GM23338 (cell line): ENCODE data around the gene DNLZ. TPM values are rescaled to one million over a fixed set of nuclear protein-coding genes. Genes with fewer than 3 reads are reported as not detected.

Experiments used
- ATAC-seq: fragments of 200-7000 bp; cut with Tn5 transposase; 3 replicates; pipeline ENCODE4 v1.9.1; 2020
- DNase-seq: peaks from one replicate; pipeline ENCODE4 v3.0.0-alpha.2; 2015; ENCODE audit warnings: low spot score
- H2AFZ ChIP-seq: fragments of 200-600 bp; sonication (generic); 2 replicates; pipeline ENCODE4 v1.8.0; 2016; ENCODE audit warnings: antibody characterized with exemption, mild to moderate bottlenecking, moderate library complexity
- H3F3A ChIP-seq: fragments of 200-600 bp; sonication (generic); replicated peaks from 2 replicates; pipeline ENCODE4 v1.8.0; 2017; ENCODE audit warnings: antibody characterized with exemption, mixed run types, low read depth
- H3K27ac ChIP-seq: fragments of 200-600 bp; sonication (generic); 2 replicates; pipeline ENCODE4 v1.6.1; 2016; ENCODE audit warnings: low read depth
- H3K27me3 ChIP-seq: fragments of 200-600 bp; sonication (generic); 2 replicates; pipeline ENCODE4 v1.8.0; 2016; ENCODE audit warnings: mild to moderate bottlenecking, mixed run types, moderate library complexity; ENCODE audit not compliant: insufficient read depth
- H3K36me3 ChIP-seq: fragments of 200-600 bp; sonication (generic); 2 replicates; pipeline ENCODE4 v1.8.0; 2016; ENCODE audit warnings: mild to moderate bottlenecking; ENCODE audit not compliant: insufficient read depth
- H3K4me1 ChIP-seq: fragments of 200-600 bp; sonication (generic); 2 replicates; pipeline ENCODE4 v1.8.0; 2016; ENCODE audit warnings: mild to moderate bottlenecking, moderate library complexity; ENCODE audit not compliant: insufficient read depth
- H3K4me2 ChIP-seq: fragments of 200-600 bp; sonication (generic); 2 replicates; pipeline ENCODE4 v1.7.1; 2017; ENCODE audit warnings: mixed run types
- H3K4me3 ChIP-seq: fragments of 200-600 bp; sonication (generic); 2 replicates; pipeline ENCODE4 v1.6.1; 2016; ENCODE audit warnings: mixed run types
- H3K79me2 ChIP-seq: fragments of 200-600 bp; sonication (generic); replicated peaks from 2 replicates; pipeline ENCODE4 v1.8.0; 2017; ENCODE audit warnings: mild to moderate bottlenecking; ENCODE audit not compliant: insufficient read depth
- H3K9me2 ChIP-seq: fragments of 200-600 bp; sonication (generic); 2 replicates; pipeline ENCODE4 v1.8.0; 2017; ENCODE audit not compliant: insufficient read depth
- H4K20me1 ChIP-seq: fragments of 200-600 bp; sonication (generic); replicated peaks from 2 replicates; pipeline ENCODE4 v1.8.0; 2017; ENCODE audit warnings: mild to moderate bottlenecking; ENCODE audit not compliant: insufficient read depth
- H3K27ac Mint-ChIP-seq: 2 replicates; pipeline ENCODE4 v1.8.0; 2020; ENCODE audit warnings: inconsistent platforms, mild to moderate bottlenecking, moderate library complexity, mixed read lengths
- H3K27me3 Mint-ChIP-seq: 3 replicates; pipeline ENCODE4 v1.8.0; 2022; ENCODE audit warnings: low read depth, mild to moderate bottlenecking, moderate library complexity, mixed read lengths, inconsistent platforms; ENCODE audit not compliant: insufficient read depth, poor library complexity
- H3K36me3 Mint-ChIP-seq: 3 replicates; pipeline ENCODE4 v1.8.0; 2021; ENCODE audit warnings: low read depth, mild to moderate bottlenecking, inconsistent platforms, moderate library complexity, mixed read lengths
- H3K4me1 Mint-ChIP-seq: 3 replicates; pipeline ENCODE4 v1.8.0; 2020; ENCODE audit warnings: mild to moderate bottlenecking, inconsistent platforms, mixed read lengths
- H3K4me3 Mint-ChIP-seq: 3 replicates; pipeline ENCODE4 v1.8.0; 2021; ENCODE audit warnings: moderate library complexity, mild to moderate bottlenecking, inconsistent platforms, mixed read lengths
- H3K9me3 Mint-ChIP-seq: 3 replicates; pipeline ENCODE4 v1.8.0; 2020; ENCODE audit warnings: moderate library complexity, mild to moderate bottlenecking, inconsistent platforms, mixed read lengths
- ETS1 ChIP-seq: IDR thresholded peaks from 2 replicates; pipeline ENCODE4 v1.6.1; 2016; ENCODE audit warnings: antibody characterized with exemption
- EZH2phosphoT487 ChIP-seq: fragments of 200-600 bp; sonication (generic); IDR thresholded peaks from one replicate; pipeline ENCODE4 v1.8.1; 2018; ENCODE audit warnings: antibody characterized with exemption; ENCODE audit not compliant: unreplicated experiment
- NANOG ChIP-seq: IDR thresholded peaks from 2 replicates; pipeline ENCODE4 v1.6.1; 2016; ENCODE audit warnings: antibody characterized with exemption, borderline replicate concordance
- POLR2AphosphoS5 ChIP-seq: IDR thresholded peaks from 2 replicates; pipeline ENCODE4 v1.6.1; 2016; ENCODE audit warnings: antibody characterized with exemption, low read depth
- STAT1 ChIP-seq: IDR thresholded peaks from one replicate; pipeline ENCODE4 v1.6.1; 2016; ENCODE audit warnings: antibody characterized with exemption; ENCODE audit not compliant: unreplicated experiment
- ZNF114 ChIP-seq: fragments of 250-450 bp; sonication (Bioruptor Pico); IDR thresholded peaks from 2 replicates; pipeline ENCODE4 v1.5.0; 2020; ENCODE audit warnings: mild to moderate bottlenecking, moderate library complexity
- ZNF331 ChIP-seq: fragments of 250-450 bp; sonication (Bioruptor Pico); IDR thresholded peaks from 2 replicates; pipeline ENCODE4 v1.5.0; 2020; ENCODE audit warnings: low read depth, mild to moderate bottlenecking, moderate library complexity
- polyA plus RNA-seq: library from polyadenylated mRNA; unstranded; fragments of >200 nt; fragmentation: Nextera tagmentation; extraction: Ambion mirVana; gene quantifications from 2 replicates; pipeline ENCODE4 v1.2.1, GENCODE V29; 2016
- total RNA-seq: library from RNA; depleted of rRNA; stranded (reverse); fragments of >200 nt; shearing (Covaris generic); gene quantifications from 2 replicates; pipeline ENCODE4 v1.2.3, GENCODE V29; 2014
- TF ChIP-seq, protein P1 (sequence below): fragments of 250-450 bp; sonication (Bioruptor Pico); IDR thresholded peaks from 2 replicates; pipeline ENCODE4 v1.5.0; 2020; ENCODE audit warnings: mild to moderate bottlenecking, moderate library complexity
- TF ChIP-seq, protein P2 (sequence below), 2 experiments: fragments of 200-600 bp in 1 of 2; sonication (generic) in 1 of 2; conservative IDR thresholded peaks; 2 replicates each; pipeline versions ENCODE4 v1.5.1 to v1.6.1; 2016 to 2017; ENCODE audit warnings: antibody characterized with exemption in 2 of 2, low read depth in 2 of 2, mild to moderate bottlenecking in 2 of 2, moderate library complexity in 1 of 2

The DNLZ gene
- total and polyA plus RNA-seq, 2 experiments from 2014 or later: 33.4 to 53.9 TPM

DNA sequence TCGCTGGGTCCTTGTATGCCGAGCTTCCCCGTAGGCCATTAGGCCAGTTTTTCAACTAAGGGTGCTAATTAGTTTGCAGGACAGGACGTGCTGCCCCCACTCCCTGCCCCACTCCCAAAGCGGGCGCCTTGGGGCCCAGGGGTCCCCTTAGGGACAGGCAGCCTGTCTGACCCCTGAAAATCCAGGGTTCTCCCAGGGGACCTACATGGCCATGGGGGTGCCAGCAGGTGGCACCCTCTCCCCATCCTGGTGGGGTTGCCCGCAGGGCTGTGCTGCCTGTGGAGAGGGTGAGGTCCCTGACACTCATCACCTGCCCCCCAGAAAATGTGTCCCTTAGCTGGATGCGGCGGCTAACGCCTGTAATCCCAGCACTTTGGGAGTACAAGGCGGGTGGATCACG lies 51.1 kb downstream of the DNLZ start (continued):
- TF ChIP-seq, protein P1, sequence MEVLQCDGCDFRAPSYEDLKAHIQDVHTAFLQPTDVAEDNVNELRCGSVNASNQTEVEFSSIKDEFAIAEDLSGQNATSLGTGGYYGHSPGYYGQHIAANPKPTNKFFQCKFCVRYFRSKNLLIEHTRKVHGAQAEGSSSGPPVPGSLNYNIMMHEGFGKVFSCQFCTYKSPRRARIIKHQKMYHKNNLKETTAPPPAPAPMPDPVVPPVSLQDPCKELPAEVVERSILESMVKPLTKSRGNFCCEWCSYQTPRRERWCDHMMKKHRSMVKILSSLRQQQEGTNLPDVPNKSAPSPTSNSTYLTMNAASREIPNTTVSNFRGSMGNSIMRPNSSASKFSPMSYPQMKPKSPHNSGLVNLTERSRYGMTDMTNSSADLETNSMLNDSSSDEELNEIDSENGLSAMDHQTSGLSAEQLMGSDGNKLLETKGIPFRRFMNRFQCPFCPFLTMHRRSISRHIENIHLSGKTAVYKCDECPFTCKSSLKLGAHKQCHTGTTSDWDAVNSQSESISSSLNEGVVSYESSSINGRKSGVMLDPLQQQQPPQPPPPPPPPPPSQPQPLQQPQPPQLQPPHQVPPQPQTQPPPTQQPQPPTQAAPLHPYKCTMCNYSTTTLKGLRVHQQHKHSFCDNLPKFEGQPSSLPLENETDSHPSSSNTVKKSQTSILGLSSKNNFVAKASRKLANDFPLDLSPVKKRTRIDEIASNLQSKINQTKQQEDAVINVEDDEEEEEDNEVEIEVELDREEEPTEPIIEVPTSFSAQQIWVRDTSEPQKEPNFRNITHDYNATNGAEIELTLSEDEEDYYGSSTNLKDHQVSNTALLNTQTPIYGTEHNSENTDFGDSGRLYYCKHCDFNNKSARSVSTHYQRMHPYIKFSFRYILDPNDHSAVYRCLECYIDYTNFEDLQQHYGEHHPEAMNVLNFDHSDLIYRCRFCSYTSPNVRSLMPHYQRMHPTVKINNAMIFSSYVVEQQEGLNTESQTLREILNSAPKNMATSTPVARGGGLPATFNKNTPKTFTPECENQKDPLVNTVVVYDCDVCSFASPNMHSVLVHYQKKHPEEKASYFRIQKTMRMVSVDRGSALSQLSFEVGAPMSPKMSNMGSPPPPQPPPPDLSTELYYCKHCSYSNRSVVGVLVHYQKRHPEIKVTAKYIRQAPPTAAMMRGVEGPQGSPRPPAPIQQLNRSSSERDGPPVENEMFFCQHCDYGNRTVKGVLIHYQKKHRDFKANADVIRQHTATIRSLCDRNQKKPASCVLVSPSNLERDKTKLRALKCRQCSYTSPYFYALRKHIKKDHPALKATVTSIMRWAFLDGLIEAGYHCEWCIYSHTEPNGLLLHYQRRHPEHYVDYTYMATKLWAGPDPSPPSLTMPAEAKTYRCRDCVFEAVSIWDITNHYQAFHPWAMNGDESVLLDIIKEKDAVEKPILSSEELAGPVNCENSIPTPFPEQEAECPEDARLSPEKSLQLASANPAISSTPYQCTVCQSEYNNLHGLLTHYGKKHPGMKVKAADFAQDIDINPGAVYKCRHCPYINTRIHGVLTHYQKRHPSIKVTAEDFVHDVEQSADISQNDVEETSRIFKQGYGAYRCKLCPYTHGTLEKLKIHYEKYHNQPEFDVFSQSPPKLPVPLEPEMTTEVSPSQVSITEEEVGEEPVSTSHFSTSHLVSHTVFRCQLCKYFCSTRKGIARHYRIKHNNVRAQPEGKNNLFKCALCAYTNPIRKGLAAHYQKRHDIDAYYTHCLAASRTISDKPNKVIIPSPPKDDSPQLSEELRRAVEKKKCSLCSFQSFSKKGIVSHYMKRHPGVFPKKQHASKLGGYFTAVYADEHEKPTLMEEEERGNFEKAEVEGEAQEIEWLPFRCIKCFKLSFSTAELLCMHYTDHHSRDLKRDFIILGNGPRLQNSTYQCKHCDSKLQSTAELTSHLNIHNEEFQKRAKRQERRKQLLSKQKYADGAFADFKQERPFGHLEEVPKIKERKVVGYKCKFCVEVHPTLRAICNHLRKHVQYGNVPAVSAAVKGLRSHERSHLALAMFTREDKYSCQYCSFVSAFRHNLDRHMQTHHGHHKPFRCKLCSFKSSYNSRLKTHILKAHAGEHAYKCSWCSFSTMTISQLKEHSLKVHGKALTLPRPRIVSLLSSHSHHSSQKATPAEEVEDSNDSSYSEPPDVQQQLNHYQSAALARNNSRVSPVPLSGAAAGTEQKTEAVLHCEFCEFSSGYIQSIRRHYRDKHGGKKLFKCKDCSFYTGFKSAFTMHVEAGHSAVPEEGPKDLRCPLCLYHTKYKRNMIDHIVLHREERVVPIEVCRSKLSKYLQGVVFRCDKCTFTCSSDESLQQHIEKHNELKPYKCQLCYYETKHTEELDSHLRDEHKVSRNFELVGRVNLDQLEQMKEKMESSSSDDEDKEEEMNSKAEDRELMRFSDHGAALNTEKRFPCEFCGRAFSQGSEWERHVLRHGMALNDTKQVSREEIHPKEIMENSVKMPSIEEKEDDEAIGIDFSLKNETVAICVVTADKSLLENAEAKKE (CRISPR knock-in tag): no peak
- no peak for TF ChIP-seq ZNF114
- TF ChIP-seq ZNF331 (CRISPR knock-in tag): no peak
- TF ChIP-seq NANOG: no peak
- TF ChIP-seq, protein P2, sequence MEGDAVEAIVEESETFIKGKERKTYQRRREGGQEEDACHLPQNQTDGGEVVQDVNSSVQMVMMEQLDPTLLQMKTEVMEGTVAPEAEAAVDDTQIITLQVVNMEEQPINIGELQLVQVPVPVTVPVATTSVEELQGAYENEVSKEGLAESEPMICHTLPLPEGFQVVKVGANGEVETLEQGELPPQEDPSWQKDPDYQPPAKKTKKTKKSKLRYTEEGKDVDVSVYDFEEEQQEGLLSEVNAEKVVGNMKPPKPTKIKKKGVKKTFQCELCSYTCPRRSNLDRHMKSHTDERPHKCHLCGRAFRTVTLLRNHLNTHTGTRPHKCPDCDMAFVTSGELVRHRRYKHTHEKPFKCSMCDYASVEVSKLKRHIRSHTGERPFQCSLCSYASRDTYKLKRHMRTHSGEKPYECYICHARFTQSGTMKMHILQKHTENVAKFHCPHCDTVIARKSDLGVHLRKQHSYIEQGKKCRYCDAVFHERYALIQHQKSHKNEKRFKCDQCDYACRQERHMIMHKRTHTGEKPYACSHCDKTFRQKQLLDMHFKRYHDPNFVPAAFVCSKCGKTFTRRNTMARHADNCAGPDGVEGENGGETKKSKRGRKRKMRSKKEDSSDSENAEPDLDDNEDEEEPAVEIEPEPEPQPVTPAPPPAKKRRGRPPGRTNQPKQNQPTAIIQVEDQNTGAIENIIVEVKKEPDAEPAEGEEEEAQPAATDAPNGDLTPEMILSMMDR (conservative IDR thresholded peaks at IDR 0.05; ENCODE audit: low read depth in 2 of 2): peak; percentile 46 to 79

DNA sequence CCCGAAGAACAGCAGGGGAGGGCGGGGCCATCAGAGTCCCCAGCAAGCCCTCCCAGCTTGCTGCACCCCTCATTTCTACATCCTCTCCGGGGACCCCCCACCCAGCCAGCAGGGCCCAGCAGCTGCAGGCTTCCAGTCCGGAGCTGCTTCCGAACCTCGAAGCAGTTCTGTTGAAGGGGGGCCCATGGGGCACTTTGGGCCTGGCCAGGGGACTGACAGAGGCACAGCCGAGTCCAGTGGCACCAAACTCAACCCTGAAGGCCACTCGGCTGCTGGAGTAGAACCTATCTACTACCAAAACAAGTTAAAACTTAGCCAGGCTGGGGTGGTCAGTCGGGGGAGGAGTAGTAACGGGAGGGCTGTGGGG lies 51.6 kb downstream of the DNLZ start:
- Histone ChIP-seq H4K20me1 (no peaks in the 10 kb centered on the region), H3K4me1 (no peaks in the 10 kb centered on the region), H3K9me2 (no peaks in the 10 kb centered on the region), H2AFZ (no peak overlapping the region), H3K27ac (no peak overlapping the region), H3K36me3 (no peaks in the 10 kb centered on the region), H3K27me3 (no peaks in the 10 kb centered on the region), H3F3A (peaks cover 22% of the 10 kb centered on the region), H3K79me2 (no peaks in the 10 kb centered on the region), H3K4me3 (no peak overlapping the region), H3K4me2 (no peak overlapping the region)
- no peak for ATAC-seq
- Mint-ChIP-seq H3K4me3 (no peak overlapping the region), H3K36me3 (no peaks in the 10 kb centered on the region; the same call in 2 of the 3 replicates), H3K9me3 (peaks cover 17% of the 10 kb centered on the region), H3K4me1 (no peaks in the 10 kb centered on the region), H3K27me3 (peaks cover 9% of the 10 kb centered on the region), H3K27ac (no peak overlapping the region)
- no peak for DNase-seq
- TF ChIP-seq NANOG (no peak), POLR2AphosphoS5 (no peak), ZNF331 (CRISPR knock-in tag) (no peak), STAT1 (no peak), ETS1 (no peak), EZH2phosphoT487 (no peak), ZNF114 (no peak)
